ENCODE data around the gene IQCM. TPM values are rescaled to one million over a fixed set of nuclear protein-coding genes. Genes with fewer than 3 reads are reported as not detected.

The IQCM gene
- polyA plus RNA-seq, 1 donor from 2014 or later: not detected

DNA sequence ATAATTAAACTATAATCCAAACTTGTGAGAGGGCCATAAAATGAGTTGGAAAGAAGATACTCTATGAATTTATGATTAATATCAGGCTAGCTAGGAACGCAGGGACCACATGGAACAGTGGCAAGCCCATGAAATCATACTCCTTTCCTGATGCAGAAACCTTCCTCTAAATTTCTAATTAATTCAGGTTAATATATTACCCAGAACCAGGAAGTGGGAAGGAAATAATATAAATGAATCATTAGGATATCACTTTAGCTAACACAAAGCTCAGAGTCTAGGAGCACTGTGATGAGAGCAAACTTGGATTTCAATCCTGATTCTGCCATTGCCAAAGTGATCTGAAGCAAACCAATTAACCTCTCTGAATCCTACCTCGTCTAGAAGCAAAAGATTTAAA is 68.0 kb downstream of the IQCM start:
- H3K27me3 Mint-ChIP-seq: peaks cover 1% of the 10 kb centered on the region
- H3K9me3 Mint-ChIP-seq: no peaks in the 10 kb centered on the region
- H3K27ac Mint-ChIP-seq: no peak overlapping the region
- H3K4me3 Mint-ChIP-seq: no peak overlapping the region
- H3K4me1 Mint-ChIP-seq: no peaks in the 10 kb centered on the region
- no peaks in the 10 kb centered on the region for H3K36me3 Mint-ChIP-seq

DNA sequence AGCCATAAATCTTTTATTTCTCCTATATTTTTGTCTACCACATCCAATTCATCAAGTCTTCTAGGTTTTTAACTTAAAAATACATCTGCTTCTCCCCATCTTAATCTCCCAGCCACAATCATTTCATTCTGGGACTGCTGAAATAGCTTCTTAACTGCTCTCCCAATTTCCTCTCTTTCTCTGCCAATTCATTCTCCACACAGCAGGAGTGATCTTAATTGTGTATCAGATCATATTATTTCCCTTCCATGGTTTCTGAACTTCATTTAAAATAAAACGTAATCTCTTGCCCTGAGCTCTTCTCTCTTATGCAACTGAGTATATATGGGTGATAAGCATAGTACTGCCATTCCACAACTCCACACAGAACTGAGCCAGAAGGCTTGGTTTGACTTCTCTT is 69.4 kb downstream of the IQCM start:
- Mint-ChIP-seq H3K4me3 (no peak overlapping the region), H3K27ac (no peak overlapping the region), H3K4me1 (no peaks in the 10 kb centered on the region), H3K9me3 (no peaks in the 10 kb centered on the region), H3K36me3 (no peaks in the 10 kb centered on the region), H3K27me3 (peaks cover 1% of the 10 kb centered on the region)

DNA sequence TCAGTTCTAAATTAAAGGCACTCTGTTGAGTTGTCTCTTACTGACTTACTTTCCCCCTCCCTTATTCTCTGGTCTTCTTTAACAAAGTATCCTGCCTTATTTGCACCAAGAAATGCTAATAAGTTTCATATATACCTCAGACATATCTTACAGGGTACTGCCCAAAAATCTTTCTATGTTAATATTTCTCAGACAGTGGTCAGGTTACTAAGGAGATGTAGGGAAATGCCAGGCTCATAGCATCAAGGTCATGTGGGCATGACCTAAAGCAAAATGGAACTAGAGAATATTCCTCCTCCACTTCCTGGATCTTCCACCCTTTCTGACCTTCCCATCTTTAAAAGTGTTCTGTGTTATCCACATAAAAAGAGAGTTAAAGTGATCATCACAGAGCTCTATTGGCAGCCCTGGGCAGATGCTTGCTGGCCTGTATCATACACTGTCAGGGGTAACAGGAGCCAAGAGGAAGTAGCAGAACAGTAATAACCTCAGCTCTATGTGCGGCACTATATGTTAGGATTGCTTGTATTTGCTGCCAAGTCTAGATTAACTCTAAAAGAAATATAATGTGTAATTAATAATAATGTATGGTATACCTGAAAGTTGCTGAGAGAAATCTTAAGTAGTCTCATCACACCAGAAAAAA is 74.3 kb downstream of the IQCM start:
- no peak overlapping the region for H3K27ac Mint-ChIP-seq
- H3K27me3 Mint-ChIP-seq: no peaks in the 10 kb centered on the region
- H3K9me3 Mint-ChIP-seq: no peaks in the 10 kb centered on the region
- H3K4me1 Mint-ChIP-seq: no peaks in the 10 kb centered on the region
- no peaks in the 10 kb centered on the region for H3K36me3 Mint-ChIP-seq
- no peak overlapping the region for H3K4me3 Mint-ChIP-seq

- peaks cover 0 to 2% (median 0%) of the 10 kb centered on the region in 3 donors for H3K9me3 Mint-ChIP-seq
- no peaks in the 10 kb centered on the region for H3K36me3 Mint-ChIP-seq
- H3K4me3 Mint-ChIP-seq: no peak overlapping the region
- no peaks in the 10 kb centered on the region for H3K4me1 Mint-ChIP-seq
- H3K27ac Mint-ChIP-seq: no peak overlapping the region
- H3K27me3 Mint-ChIP-seq: no peaks in the 10 kb centered on the region
Observed at GRCh38 chr4:149738156-149738555, 77.5 kb downstream of the IQCM start.

DNA sequence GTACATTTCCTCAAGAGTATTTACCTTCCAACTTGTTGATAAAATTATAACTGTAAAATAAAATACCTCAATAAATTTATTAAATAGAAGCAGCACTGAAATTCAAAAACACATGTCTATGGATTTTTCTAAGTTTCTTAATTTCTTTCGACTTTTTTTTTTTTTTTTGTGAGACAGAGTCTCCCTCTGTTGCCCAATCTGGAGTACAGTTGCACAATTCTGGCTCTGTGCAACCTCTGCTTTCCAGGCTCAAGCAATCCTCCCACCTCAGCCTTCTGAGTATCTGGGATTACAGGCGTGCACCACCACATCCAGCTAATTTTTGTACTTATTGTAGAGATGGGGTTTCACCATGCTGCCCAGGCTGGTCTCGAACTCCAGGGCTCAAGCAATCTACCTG is 79.8 kb downstream of the IQCM start:
- Mint-ChIP-seq H3K9me3 (peaks cover 0 to 2% (median 0%) of the 10 kb centered on the region in 3 donors), H3K27ac (no peak overlapping the region), H3K4me3 (no peak overlapping the region), H3K36me3 (no peaks in the 10 kb centered on the region), H3K4me1 (no peaks in the 10 kb centered on the region), H3K27me3 (no peaks in the 10 kb centered on the region)

DNA sequence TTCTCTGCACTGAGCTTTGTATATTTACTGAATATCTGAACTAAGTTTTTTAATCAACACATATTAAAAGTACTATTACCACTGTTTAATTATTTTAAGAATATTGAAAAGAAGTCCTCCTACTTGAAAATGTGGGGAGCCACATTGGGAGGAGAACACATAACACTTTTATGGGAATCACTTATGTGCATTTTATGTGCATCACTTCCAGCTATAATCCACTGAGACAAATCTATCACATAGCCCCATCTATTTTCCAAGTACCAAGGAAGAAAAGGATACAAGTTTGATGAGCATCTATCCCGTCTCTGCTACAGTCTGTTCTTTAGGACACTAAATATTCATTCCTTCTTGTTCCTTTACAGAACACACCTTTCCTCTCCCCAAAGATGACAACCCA is 87.2 kb downstream of the IQCM start:
- H3K9me3 Mint-ChIP-seq: peaks cover 2 to 4% (median 3%) of the 10 kb centered on the region in 3 donors
- no peak overlapping the region for H3K4me3 Mint-ChIP-seq
- no peaks in the 10 kb centered on the region for H3K27me3 Mint-ChIP-seq
- H3K36me3 Mint-ChIP-seq: no peaks in the 10 kb centered on the region
- H3K4me1 Mint-ChIP-seq: no peaks in the 10 kb centered on the region
- H3K27ac Mint-ChIP-seq: no peak overlapping the region

GRCh38 chr4:149727663-149728062 is 88.0 kb downstream of the IQCM start:
- H3K9me3 Mint-ChIP-seq: peaks cover 2 to 4% (median 3%) of the 10 kb centered on the region in 3 donors
- no peak overlapping the region for H3K27ac Mint-ChIP-seq
- no peak overlapping the region for H3K4me3 Mint-ChIP-seq
- H3K4me1 Mint-ChIP-seq: no peaks in the 10 kb centered on the region
- no peaks in the 10 kb centered on the region for H3K36me3 Mint-ChIP-seq
- no peaks in the 10 kb centered on the region for H3K27me3 Mint-ChIP-seq

- H3K27ac Mint-ChIP-seq: no peak overlapping the region
- H3K4me3 Mint-ChIP-seq: no peak overlapping the region
- H3K27me3 Mint-ChIP-seq: no peaks in the 10 kb centered on the region
- H3K9me3 Mint-ChIP-seq: peaks cover 4 to 6% (median 4%) of the 10 kb centered on the region in 3 donors
- no peaks in the 10 kb centered on the region for H3K36me3 Mint-ChIP-seq
- H3K4me1 Mint-ChIP-seq: no peaks in the 10 kb centered on the region
Observed at GRCh38 chr4:149723065-149723464, 92.6 kb downstream of the IQCM start.

DNA sequence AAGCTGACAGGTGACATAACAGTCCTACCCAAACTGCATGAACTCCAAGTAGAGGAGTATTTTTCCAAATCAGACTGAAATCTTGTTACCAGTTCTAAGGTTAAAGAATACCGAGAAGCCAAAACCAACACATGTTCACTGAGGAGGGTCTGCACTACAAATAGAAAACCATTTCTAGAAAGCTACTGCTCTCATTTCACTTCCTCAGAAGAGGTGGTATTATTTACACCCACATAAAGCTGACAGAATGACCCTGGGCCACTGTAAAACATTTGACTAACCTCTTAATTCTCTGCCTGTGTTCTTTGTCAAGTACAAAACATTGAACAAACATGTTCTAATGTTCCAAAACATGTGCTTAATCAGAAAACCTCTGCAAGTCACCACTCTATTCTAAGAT is 95.8 kb downstream of the IQCM start:
- Mint-ChIP-seq H3K4me3 (no peak overlapping the region), H3K27ac (no peak overlapping the region), H3K27me3 (no peaks in the 10 kb centered on the region), H3K9me3 (peaks cover 4 to 5% (median 4%) of the 10 kb centered on the region in 3 donors), H3K36me3 (no peaks in the 10 kb centered on the region), H3K4me1 (no peaks in the 10 kb centered on the region)

- no peak overlapping the region for H3K4me3 Mint-ChIP-seq
- no peaks in the 10 kb centered on the region for H3K27me3 Mint-ChIP-seq
- H3K27ac Mint-ChIP-seq: no peak overlapping the region
- H3K36me3 Mint-ChIP-seq: no peaks in the 10 kb centered on the region
- no peaks in the 10 kb centered on the region for H3K4me1 Mint-ChIP-seq
- H3K9me3 Mint-ChIP-seq: peaks cover 3 to 5% (median 4%) of the 10 kb centered on the region in 3 donors
Observed at GRCh38 chr4:149719357-149719756, 96.3 kb downstream of the IQCM start.

GRCh38 chr4:149718500-149718899 is 97.1 kb downstream of the IQCM start:
- Mint-ChIP-seq H3K4me3 (no peak overlapping the region), H3K27ac (no peak overlapping the region), H3K4me1 (no peaks in the 10 kb centered on the region), H3K36me3 (no peaks in the 10 kb centered on the region), H3K27me3 (no peaks in the 10 kb centered on the region), H3K9me3 (peaks cover 0 to 4% (median 4%) of the 10 kb centered on the region in 3 donors)

DNA sequence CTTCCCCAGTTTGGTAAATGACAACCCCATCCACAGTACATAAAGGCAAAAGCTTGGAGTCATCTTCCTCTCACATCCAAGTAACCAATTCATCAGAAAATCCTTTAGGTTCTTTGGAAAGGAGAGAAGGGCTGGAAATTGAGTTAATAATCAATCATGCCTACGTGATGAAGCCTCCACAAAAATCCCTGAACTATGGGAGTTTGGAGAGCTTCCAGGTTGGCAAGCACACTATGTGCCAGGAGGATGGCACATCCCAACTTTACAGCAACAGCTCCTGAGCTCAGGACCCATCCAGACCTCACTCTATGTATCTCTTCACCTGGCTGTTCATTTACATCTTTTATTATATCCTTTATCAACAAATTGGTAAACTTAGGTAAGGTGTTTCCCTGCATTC is 98.9 kb downstream of the IQCM start:
- Mint-ChIP-seq H3K27me3 (no peaks in the 10 kb centered on the region), H3K36me3 (no peaks in the 10 kb centered on the region), H3K4me1 (no peaks in the 10 kb centered on the region), H3K4me3 (no peak overlapping the region), H3K27ac (no peak overlapping the region), H3K9me3 (peaks cover 0 to 4% (median 2%) of the 10 kb centered on the region in 3 donors)

GRCh38 chr4:149715822-149716585 is 99.6 kb downstream of the IQCM start:
- H3K27me3 Mint-ChIP-seq: no peaks in the 10 kb centered on the region
- H3K9me3 Mint-ChIP-seq: peaks cover 0 to 2% (median 2%) of the 10 kb centered on the region in 3 donors
- H3K36me3 Mint-ChIP-seq: no peaks in the 10 kb centered on the region
- H3K4me3 Mint-ChIP-seq: peak overlapping the region in 1 of 4 donors; percentile 49
- no peak overlapping the region for H3K27ac Mint-ChIP-seq
- no peaks in the 10 kb centered on the region for H3K4me1 Mint-ChIP-seq

DNA sequence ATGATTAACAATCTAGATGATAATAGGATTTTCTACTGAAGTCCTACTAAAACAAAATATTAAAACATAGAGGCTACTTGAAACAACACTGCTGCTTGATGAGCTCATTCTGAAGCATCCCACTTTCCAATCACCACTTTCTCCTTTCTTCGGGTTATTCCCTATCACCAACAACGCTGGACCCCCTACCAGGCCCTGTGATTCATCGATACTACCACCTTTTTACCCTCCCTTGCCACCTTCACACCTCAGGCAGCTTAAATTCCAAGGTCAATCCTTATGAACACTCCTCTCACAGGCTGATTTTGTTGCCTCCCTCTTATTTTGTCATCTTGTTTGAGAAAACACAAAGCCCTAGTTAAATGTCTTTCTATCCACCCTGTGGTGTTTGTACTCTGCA is 102.6 kb downstream of the IQCM start:
- Mint-ChIP-seq H3K36me3 (no peaks in the 10 kb centered on the region), H3K4me1 (no peaks in the 10 kb centered on the region), H3K4me3 (no peak overlapping the region), H3K9me3 (peaks cover 0 to 2% (median under 1%) of the 10 kb centered on the region in 3 donors), H3K27me3 (no peaks in the 10 kb centered on the region), H3K27ac (no peak overlapping the region)

DNA sequence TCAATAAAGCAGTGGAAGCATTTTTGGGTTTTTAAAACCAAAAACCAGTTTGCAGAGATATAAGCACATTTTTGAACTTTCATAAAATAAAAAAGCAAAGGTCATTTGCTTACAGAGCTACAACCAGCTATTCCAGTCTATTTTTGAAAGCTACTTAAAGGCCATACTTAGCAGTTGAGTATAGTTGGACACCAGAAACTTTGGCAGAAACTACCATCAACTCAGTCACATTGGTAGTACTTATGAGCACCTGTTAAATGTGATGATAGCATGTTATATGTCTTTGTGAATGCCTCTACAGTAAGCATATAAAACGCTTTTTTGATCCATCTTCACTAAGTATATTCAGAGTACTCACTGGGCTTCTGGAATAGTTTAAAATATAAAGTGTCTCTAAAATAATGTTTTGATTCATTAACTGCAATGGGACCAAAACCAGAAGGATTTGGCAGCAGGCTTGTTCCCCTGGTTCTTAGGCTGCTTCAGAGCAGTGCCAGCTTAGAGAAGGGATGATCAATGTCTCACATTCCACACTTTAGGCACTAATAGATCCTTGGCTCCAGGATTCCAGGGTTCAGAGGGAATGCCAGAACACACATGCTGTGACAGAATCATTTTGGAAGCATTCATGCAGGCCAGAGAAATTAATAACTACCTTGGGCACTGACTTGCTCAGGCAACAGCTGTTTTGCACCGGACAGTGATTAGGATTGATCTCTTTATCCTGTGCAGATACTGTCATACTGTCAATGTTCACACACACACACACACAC is 103.9 kb downstream of the IQCM start:
- H3K27me3 Mint-ChIP-seq: no peaks in the 10 kb centered on the region
- no peaks in the 10 kb centered on the region for H3K36me3 Mint-ChIP-seq

More for the DNA sequence above, 103.9 kb downstream of the IQCM start:
- H3K27ac Mint-ChIP-seq: no peak overlapping the region
- peaks cover 0 to 2% (median 0%) of the 10 kb centered on the region in 3 donors for H3K9me3 Mint-ChIP-seq
- H3K4me1 Mint-ChIP-seq: no peaks in the 10 kb centered on the region
- H3K4me3 Mint-ChIP-seq: no peak overlapping the region
